HEK293 (cell line): ENCODE measurements around the gene CENPO.
A peak's percentile ranks its signal among the peaks of the same experiment; 100 is the strongest.

ENCODE experiments used
- EGR2 ChIP-seq: fragments of 450-650 bp; formaldehyde crosslinking; IDR thresholded peaks from 2 replicates; pipeline ENCODE4 v1.5.1; 2016; ENCODE audit warnings: low read depth, missing biosample characterization, missing genetic modification characterization
- GLI4 ChIP-seq: fragments of 450-650 bp; formaldehyde crosslinking; IDR thresholded peaks from 2 replicates; pipeline ENCODE4 v1.5.1; 2016; ENCODE audit warnings: missing biosample characterization, missing genetic modification characterization
- HIC1 ChIP-seq: fragments of 450-650 bp; formaldehyde crosslinking; IDR thresholded peaks from 2 replicates; pipeline ENCODE4 v1.5.1; 2016; ENCODE audit warnings: missing biosample characterization, missing genetic modification characterization
- KLF1 ChIP-seq: fragments of 450-650 bp; formaldehyde crosslinking; IDR thresholded peaks from 2 replicates; pipeline ENCODE4 v1.5.1; 2016; ENCODE audit warnings: missing biosample characterization, missing genetic modification characterization
- KLF7 ChIP-seq: fragments of 450-650 bp; formaldehyde crosslinking; IDR thresholded peaks from 2 replicates; pipeline ENCODE4 v1.5.1; 2016; ENCODE audit warnings: missing biosample characterization, missing genetic modification characterization, borderline replicate concordance
- MZF1 ChIP-seq: fragments of 450-650 bp; formaldehyde crosslinking; IDR thresholded peaks from 2 replicates; pipeline ENCODE4 v1.5.1; 2017; ENCODE audit warnings: missing biosample characterization, missing genetic modification characterization, borderline replicate concordance
- ZBTB1 ChIP-seq: fragments of 450-650 bp; formaldehyde crosslinking; IDR thresholded peaks from 2 replicates; pipeline ENCODE4 v1.5.1; 2016; ENCODE audit warnings: missing biosample characterization, missing genetic modification characterization
- ZBTB20 ChIP-seq: fragments of 450-650 bp; formaldehyde crosslinking; IDR thresholded peaks from 2 replicates; pipeline ENCODE4 v1.5.1; 2016; ENCODE audit warnings: missing biosample characterization, missing genetic modification characterization
- ZFP3 ChIP-seq: fragments of 450-650 bp; formaldehyde crosslinking; IDR thresholded peaks from 2 replicates; pipeline ENCODE4 v1.5.1; 2016; ENCODE audit warnings: low read depth, missing biosample characterization, missing genetic modification characterization
- ZNF248 ChIP-seq: fragments of 450-650 bp; formaldehyde crosslinking; IDR thresholded peaks from 2 replicates; pipeline ENCODE4 v1.5.1; 2017; ENCODE audit warnings: missing biosample characterization, missing genetic modification characterization
- ZNF266 ChIP-seq: fragments of 450-650 bp; formaldehyde crosslinking; IDR thresholded peaks from 2 replicates; pipeline ENCODE4 v1.5.1; 2016; ENCODE audit warnings: missing biosample characterization, missing genetic modification characterization, low read depth
- ZNF350 ChIP-seq: fragments of 450-650 bp; formaldehyde crosslinking; IDR thresholded peaks from 2 replicates; pipeline ENCODE4 v1.5.0; 2017; ENCODE audit warnings: missing biosample characterization, mild to moderate bottlenecking, missing genetic modification characterization
- ZNF555 ChIP-seq: fragments of 450-650 bp; formaldehyde crosslinking; conservative IDR thresholded peaks from 2 replicates; pipeline ENCODE4 v1.5.1; 2017; ENCODE audit warnings: missing biosample characterization, mild to moderate bottlenecking, missing genetic modification characterization, inconsistent platforms
- ZNF561 ChIP-seq: fragments of 450-650 bp; IDR thresholded peaks from 2 replicates; pipeline ENCODE4 v1.5.1; 2018; ENCODE audit warnings: missing biosample characterization, missing genetic modification characterization, borderline replicate concordance
- ZNF585B ChIP-seq: fragments of 450-650 bp; formaldehyde crosslinking; IDR thresholded peaks from 2 replicates; pipeline ENCODE4 v1.5.1; 2016; ENCODE audit warnings: missing biosample characterization, missing genetic modification characterization
- ZNF623 ChIP-seq: fragments of 450-650 bp; formaldehyde crosslinking; IDR thresholded peaks from 2 replicates; pipeline ENCODE4 v1.5.1; 2016; ENCODE audit warnings: missing biosample characterization, missing genetic modification characterization
- ZNF639 ChIP-seq: fragments of 450-650 bp; formaldehyde crosslinking; IDR thresholded peaks from 2 replicates; pipeline ENCODE4 v1.5.1; 2016; ENCODE audit warnings: missing biosample characterization, missing genetic modification characterization
- ZNF677 ChIP-seq: fragments of 450-650 bp; IDR thresholded peaks from 2 replicates; pipeline ENCODE4 v1.5.0; 2018; ENCODE audit warnings: missing biosample characterization, mild to moderate bottlenecking, missing genetic modification characterization, moderate library complexity
- ZNF777 ChIP-seq: fragments of 450-650 bp; formaldehyde crosslinking; IDR thresholded peaks from 2 replicates; pipeline ENCODE4 v1.5.1; 2017; ENCODE audit warnings: missing biosample characterization, missing genetic modification characterization, borderline replicate concordance
- ZNF791 ChIP-seq: fragments of 450-650 bp; formaldehyde crosslinking; IDR thresholded peaks from 2 replicates; pipeline ENCODE4 v1.5.1; 2016; ENCODE audit warnings: missing biosample characterization, missing genetic modification characterization
- ZSCAN23 ChIP-seq: fragments of 450-650 bp; formaldehyde crosslinking; IDR thresholded peaks from 2 replicates; pipeline ENCODE4 v1.5.1; 2016; ENCODE audit warnings: missing biosample characterization, missing genetic modification characterization
- TF ChIP-seq, protein P1 (sequence below): fragments of 450-650 bp; formaldehyde crosslinking; IDR thresholded peaks from 2 replicates; pipeline ENCODE4 v1.5.1; 2017; ENCODE audit warnings: missing biosample characterization, missing genetic modification characterization
- TF ChIP-seq, protein P2 (sequence below): fragments of 450-650 bp; formaldehyde crosslinking; IDR thresholded peaks from 2 replicates; pipeline ENCODE4 v1.5.1; 2016; ENCODE audit warnings: missing biosample characterization, missing genetic modification characterization
- TF ChIP-seq, protein P3 (sequence below): fragments of 450-650 bp; formaldehyde crosslinking; IDR thresholded peaks from 2 replicates; pipeline ENCODE4 v1.5.1; 2016; ENCODE audit warnings: missing biosample characterization, missing genetic modification characterization, borderline replicate concordance
- TF ChIP-seq, protein P4 (sequence below): fragments of 450-650 bp; formaldehyde crosslinking; IDR thresholded peaks from 2 replicates; pipeline ENCODE4 v1.5.1; 2016; ENCODE audit warnings: missing biosample characterization, missing genetic modification characterization

The CENPO gene

GRCh38 chr2:24832931-24833701, 39.9 kb downstream of the CENPO start (continued):
- TF ChIP-seq ZBTB1 (tag by site-specific recombination), result no peak
- no peak for TF ChIP-seq ZNF777 (tag by site-specific recombination)
- TF ChIP-seq ZNF677 (tag by site-specific recombination), result no peak
- no peak for TF ChIP-seq KLF7 (tag by site-specific recombination)
- no peak for TF ChIP-seq ZFP3 (tag by site-specific recombination)
- TF ChIP-seq, protein P1, sequence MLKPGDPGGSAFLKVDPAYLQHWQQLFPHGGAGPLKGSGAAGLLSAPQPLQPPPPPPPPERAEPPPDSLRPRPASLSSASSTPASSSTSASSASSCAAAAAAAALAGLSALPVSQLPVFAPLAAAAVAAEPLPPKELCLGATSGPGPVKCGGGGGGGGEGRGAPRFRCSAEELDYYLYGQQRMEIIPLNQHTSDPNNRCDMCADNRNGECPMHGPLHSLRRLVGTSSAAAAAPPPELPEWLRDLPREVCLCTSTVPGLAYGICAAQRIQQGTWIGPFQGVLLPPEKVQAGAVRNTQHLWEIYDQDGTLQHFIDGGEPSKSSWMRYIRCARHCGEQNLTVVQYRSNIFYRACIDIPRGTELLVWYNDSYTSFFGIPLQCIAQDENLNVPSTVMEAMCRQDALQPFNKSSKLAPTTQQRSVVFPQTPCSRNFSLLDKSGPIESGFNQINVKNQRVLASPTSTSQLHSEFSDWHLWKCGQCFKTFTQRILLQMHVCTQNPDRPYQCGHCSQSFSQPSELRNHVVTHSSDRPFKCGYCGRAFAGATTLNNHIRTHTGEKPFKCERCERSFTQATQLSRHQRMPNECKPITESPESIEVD, result no peak
- TF ChIP-seq, protein P2, sequence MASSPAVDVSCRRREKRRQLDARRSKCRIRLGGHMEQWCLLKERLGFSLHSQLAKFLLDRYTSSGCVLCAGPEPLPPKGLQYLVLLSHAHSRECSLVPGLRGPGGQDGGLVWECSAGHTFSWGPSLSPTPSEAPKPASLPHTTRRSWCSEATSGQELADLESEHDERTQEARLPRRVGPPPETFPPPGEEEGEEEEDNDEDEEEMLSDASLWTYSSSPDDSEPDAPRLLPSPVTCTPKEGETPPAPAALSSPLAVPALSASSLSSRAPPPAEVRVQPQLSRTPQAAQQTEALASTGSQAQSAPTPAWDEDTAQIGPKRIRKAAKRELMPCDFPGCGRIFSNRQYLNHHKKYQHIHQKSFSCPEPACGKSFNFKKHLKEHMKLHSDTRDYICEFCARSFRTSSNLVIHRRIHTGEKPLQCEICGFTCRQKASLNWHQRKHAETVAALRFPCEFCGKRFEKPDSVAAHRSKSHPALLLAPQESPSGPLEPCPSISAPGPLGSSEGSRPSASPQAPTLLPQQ (tag by site-specific recombination), result no peak
- no peak for TF ChIP-seq ZNF350 (tag by site-specific recombination)
- no peak for TF ChIP-seq ZNF639 (tag by site-specific recombination)
- TF ChIP-seq ZNF248, result no peak
- no peak for TF ChIP-seq ZNF561 (tag by site-specific recombination)
- peak; percentile 18; the same call in 1 of the 2 replicates for TF ChIP-seq MZF1 (tag by site-specific recombination)
- no peak for TF ChIP-seq ZSCAN23
- TF ChIP-seq ZNF791 (tag by site-specific recombination), result no peak
- TF ChIP-seq EGR2, result peak; percentile 38; the same call in 1 of the 2 replicates
- TF ChIP-seq ZNF555 (tag by site-specific recombination), result no peak
- TF ChIP-seq, protein P3, sequence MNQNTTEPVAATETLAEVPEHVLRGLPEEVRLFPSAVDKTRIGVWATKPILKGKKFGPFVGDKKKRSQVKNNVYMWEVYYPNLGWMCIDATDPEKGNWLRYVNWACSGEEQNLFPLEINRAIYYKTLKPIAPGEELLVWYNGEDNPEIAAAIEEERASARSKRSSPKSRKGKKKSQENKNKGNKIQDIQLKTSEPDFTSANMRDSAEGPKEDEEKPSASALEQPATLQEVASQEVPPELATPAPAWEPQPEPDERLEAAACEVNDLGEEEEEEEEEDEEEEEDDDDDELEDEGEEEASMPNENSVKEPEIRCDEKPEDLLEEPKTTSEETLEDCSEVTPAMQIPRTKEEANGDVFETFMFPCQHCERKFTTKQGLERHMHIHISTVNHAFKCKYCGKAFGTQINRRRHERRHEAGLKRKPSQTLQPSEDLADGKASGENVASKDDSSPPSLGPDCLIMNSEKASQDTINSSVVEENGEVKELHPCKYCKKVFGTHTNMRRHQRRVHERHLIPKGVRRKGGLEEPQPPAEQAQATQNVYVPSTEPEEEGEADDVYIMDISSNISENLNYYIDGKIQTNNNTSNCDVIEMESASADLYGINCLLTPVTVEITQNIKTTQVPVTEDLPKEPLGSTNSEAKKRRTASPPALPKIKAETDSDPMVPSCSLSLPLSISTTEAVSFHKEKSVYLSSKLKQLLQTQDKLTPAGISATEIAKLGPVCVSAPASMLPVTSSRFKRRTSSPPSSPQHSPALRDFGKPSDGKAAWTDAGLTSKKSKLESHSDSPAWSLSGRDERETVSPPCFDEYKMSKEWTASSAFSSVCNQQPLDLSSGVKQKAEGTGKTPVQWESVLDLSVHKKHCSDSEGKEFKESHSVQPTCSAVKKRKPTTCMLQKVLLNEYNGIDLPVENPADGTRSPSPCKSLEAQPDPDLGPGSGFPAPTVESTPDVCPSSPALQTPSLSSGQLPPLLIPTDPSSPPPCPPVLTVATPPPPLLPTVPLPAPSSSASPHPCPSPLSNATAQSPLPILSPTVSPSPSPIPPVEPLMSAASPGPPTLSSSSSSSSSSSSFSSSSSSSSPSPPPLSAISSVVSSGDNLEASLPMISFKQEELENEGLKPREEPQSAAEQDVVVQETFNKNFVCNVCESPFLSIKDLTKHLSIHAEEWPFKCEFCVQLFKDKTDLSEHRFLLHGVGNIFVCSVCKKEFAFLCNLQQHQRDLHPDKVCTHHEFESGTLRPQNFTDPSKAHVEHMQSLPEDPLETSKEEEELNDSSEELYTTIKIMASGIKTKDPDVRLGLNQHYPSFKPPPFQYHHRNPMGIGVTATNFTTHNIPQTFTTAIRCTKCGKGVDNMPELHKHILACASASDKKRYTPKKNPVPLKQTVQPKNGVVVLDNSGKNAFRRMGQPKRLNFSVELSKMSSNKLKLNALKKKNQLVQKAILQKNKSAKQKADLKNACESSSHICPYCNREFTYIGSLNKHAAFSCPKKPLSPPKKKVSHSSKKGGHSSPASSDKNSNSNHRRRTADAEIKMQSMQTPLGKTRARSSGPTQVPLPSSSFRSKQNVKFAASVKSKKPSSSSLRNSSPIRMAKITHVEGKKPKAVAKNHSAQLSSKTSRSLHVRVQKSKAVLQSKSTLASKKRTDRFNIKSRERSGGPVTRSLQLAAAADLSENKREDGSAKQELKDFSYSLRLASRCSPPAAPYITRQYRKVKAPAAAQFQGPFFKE (tag by site-specific recombination), result no peak
- no peak for TF ChIP-seq ZNF623 (tag by site-specific recombination)
- TF ChIP-seq, protein P4, sequence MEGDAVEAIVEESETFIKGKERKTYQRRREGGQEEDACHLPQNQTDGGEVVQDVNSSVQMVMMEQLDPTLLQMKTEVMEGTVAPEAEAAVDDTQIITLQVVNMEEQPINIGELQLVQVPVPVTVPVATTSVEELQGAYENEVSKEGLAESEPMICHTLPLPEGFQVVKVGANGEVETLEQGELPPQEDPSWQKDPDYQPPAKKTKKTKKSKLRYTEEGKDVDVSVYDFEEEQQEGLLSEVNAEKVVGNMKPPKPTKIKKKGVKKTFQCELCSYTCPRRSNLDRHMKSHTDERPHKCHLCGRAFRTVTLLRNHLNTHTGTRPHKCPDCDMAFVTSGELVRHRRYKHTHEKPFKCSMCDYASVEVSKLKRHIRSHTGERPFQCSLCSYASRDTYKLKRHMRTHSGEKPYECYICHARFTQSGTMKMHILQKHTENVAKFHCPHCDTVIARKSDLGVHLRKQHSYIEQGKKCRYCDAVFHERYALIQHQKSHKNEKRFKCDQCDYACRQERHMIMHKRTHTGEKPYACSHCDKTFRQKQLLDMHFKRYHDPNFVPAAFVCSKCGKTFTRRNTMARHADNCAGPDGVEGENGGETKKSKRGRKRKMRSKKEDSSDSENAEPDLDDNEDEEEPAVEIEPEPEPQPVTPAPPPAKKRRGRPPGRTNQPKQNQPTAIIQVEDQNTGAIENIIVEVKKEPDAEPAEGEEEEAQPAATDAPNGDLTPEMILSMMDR (tag by site-specific recombination), result peak; percentile 40; the same call in 1 of the 2 replicates
- no peak for TF ChIP-seq GLI4 (tag by site-specific recombination)
- no peak for TF ChIP-seq ZNF266 (tag by site-specific recombination)
- TF ChIP-seq ZNF585B (tag by site-specific recombination), result no peak
- no peak for TF ChIP-seq HIC1 (tag by site-specific recombination)
- no peak for TF ChIP-seq KLF1 (tag by site-specific recombination)
- TF ChIP-seq ZBTB20 (tag by site-specific recombination), result no peak
